GM13976 (cell line): ENCODE results near the gene OR52D1.

ENCODE experiments used
- DNase-seq: peaks from one replicate; pipeline ENCODE4 v3.0.0; 2012; ENCODE audit warnings: low spot score
- in situ Hi-C: fragments of 300-500 bp; cut with MboI; formaldehyde crosslinking; loops from one replicate; pipeline ENCODE4 v1.12.0; 2022; ENCODE audit warnings: low sequenced_read_pairs, mixed read lengths, inconsistent platforms; ENCODE audit not compliant: unreplicated experiment
- TF ChIP-seq, protein P1 (sequence below): IDR thresholded peaks from 2 replicates; pipeline ENCODE4 v1.5.1; 2012; ENCODE audit warnings: borderline replicate concordance, mild to moderate bottlenecking; ENCODE audit not compliant: insufficient read depth; ENCODE audit errors: extremely low read depth, missing control alignments, control extremely low read depth

Gene OR52D1

DNA sequence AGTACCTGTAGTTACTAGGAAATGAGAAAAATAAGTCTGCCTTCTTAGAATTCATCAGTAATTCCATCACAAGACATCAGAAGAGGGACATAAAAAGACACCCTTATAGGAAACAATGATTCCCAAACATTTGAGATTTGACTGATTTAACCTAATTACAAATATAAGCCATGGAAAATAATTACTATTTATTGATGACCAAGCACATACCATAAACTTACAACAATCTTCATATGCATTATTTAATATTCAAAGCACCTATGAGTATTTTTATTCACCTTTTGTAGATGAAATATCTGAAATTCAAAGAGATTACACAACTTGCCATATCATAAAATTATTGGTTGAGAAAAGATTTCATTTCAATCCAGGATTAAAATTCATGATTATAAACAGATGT is 14.6 kb upstream of the OR52D1 start:
- no peak for DNase-seq
- TF ChIP-seq, protein P1, sequence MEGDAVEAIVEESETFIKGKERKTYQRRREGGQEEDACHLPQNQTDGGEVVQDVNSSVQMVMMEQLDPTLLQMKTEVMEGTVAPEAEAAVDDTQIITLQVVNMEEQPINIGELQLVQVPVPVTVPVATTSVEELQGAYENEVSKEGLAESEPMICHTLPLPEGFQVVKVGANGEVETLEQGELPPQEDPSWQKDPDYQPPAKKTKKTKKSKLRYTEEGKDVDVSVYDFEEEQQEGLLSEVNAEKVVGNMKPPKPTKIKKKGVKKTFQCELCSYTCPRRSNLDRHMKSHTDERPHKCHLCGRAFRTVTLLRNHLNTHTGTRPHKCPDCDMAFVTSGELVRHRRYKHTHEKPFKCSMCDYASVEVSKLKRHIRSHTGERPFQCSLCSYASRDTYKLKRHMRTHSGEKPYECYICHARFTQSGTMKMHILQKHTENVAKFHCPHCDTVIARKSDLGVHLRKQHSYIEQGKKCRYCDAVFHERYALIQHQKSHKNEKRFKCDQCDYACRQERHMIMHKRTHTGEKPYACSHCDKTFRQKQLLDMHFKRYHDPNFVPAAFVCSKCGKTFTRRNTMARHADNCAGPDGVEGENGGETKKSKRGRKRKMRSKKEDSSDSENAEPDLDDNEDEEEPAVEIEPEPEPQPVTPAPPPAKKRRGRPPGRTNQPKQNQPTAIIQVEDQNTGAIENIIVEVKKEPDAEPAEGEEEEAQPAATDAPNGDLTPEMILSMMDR = no peak
- in situ Hi-C loops = no loop called here

DNA sequence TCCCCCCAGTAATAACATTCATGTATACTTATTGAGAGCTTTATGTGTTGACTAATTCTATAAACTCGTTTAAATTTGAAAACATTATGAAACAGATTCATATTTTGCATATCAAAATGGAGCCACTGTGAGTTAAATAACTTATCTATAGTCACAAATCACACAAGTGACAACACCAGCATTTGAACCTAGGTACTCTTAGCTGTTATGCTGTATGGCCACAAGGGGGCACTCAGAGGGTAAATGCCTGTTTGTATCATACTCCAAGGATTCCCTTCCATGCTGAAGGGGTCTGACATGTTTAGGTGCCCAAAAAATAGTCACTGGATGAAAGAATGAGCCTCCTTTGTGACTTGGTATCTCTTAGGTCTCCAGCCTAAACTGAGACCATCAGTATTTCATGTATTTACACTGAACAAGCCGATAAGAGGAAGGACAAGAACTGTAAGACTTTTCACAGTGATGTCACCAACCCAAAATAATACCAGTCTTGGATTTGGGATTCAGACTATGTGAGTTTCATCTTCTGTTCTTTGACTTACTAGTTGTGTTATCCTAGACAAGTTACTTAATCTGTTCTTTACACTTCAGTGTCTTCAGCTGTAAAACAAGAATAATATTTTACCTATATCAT is 12.2 kb upstream of the OR52D1 start:
- TF ChIP-seq, protein P1 = peak; percentile 61
- DNase-seq = peak; percentile 72
- in situ Hi-C loops = no loop called here

- in situ Hi-C loops = no loop called here
- TF ChIP-seq, protein P1 = no peak
- no peak for DNase-seq
These were observed 2.5 kb upstream of the OR52D1 start for GRCh38 chr11:5486003-5486402.

DNA sequence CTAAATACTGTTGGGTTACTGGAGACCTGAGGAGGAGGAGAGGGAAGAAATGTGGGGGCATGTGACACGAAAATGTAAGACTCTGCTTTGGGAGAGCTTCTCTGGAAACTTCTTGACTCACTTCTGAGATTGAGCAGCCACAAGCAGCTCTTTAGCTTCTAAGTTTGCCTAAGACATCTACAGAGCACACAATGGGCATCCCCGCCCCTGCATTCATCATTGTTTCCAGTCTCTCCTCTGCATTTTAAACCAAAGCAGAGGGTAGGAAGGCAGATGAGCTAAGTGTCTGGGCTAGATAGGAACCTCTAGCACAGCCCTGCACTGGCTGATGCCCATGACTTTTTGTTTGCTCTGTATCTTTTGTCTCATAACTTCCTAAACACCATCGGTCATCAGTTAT is 2.1 kb upstream of the OR52D1 start:
- in situ Hi-C loops = no loop called here
- TF ChIP-seq, protein P1 = no peak
- no peak for DNase-seq

GRCh38 chr11:5488798-5489399 is 414 bp downstream of the OR52D1 start:
- DNase-seq = no peak
- TF ChIP-seq, protein P1 = no peak
- in situ Hi-C loops = no loop called here

DNA sequence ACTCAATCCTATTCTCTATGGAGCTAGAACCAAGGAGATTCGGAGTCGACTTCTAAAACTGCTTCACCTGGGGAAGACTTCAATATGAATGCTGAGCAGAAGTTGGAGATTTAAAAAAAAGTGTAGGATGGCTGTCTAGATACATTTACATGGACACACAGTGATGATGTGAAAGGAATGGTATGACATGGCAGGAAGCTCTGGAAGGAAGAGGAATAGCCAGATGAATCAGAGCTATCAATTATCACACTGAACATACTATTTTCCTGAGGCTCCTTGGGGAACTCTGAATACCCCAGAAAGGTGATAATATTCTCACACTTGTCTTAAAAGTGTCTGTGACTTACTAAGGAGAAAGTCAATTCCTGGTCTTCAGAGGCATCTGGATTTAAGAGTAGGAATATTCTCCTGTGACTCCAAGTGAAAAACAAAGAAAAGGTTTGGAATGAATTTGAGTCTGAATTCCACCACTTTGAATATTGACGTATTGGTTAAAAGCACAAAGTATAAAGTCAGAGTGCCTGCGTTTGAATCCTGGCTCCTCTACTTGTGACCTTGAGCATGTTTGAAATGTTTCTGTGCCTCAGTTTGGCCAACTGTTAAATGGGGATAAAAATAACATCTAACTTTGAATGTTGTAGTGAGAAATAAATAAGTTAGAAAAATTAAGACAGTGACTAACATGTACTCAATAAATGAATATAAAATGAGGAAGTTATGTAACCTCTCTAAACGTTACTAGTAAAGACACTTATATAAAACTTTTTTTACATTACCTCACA is 1.3 kb downstream of the OR52D1 start:
- in situ Hi-C loops = no loop called here
- TF ChIP-seq, protein P1 = no peak
- DNase-seq = no peak
